Ishikawa (cell line): Measurements from ENCODE around the gene BDKRB2.

Experiments
- TCF12 ChIP-seq: IDR thresholded peaks from 2 replicates; pipeline ENCODE4 v1.6.1; 2012; ENCODE audit warnings: low read depth
- ZBTB7A ChIP-seq: IDR thresholded peaks from 2 replicates; pipeline ENCODE4 v1.6.1; 2012; ENCODE audit warnings: low read depth
- TF ChIP-seq, protein P1 (sequence below): IDR thresholded peaks from 2 replicates; pipeline ENCODE4 v1.6.1; 2012; ENCODE audit warnings: low read depth, mild to moderate bottlenecking

BDKRB2 gene

DNA sequence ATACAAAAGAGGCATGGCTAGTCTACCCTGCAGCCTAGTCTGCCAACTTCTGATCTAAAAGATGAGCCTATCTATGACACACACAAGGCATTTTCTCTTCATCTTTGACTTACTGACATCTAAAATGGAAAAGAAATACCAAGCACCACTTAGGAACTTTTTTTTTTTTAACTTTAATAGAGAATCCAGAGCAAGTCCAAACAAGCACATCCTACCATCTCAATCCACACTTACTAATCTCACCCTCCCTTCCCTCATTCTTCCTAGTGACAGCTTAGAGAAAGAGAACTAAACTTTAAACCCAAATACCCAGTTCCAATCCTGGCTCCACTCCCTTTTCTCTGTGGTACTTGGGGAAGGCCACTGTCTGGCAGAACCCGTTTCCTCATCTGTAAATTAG lies 83.2 kb downstream of the BDKRB2 start:
- TF ChIP-seq TCF12 (no peak), ZBTB7A (no peak)
- TF ChIP-seq, protein P1, sequence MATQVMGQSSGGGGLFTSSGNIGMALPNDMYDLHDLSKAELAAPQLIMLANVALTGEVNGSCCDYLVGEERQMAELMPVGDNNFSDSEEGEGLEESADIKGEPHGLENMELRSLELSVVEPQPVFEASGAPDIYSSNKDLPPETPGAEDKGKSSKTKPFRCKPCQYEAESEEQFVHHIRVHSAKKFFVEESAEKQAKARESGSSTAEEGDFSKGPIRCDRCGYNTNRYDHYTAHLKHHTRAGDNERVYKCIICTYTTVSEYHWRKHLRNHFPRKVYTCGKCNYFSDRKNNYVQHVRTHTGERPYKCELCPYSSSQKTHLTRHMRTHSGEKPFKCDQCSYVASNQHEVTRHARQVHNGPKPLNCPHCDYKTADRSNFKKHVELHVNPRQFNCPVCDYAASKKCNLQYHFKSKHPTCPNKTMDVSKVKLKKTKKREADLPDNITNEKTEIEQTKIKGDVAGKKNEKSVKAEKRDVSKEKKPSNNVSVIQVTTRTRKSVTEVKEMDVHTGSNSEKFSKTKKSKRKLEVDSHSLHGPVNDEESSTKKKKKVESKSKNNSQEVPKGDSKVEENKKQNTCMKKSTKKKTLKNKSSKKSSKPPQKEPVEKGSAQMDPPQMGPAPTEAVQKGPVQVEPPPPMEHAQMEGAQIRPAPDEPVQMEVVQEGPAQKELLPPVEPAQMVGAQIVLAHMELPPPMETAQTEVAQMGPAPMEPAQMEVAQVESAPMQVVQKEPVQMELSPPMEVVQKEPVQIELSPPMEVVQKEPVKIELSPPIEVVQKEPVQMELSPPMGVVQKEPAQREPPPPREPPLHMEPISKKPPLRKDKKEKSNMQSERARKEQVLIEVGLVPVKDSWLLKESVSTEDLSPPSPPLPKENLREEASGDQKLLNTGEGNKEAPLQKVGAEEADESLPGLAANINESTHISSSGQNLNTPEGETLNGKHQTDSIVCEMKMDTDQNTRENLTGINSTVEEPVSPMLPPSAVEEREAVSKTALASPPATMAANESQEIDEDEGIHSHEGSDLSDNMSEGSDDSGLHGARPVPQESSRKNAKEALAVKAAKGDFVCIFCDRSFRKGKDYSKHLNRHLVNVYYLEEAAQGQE: no peak
